Renal pelvis (tissue), 4 donors: ENCODE measurements around the gene PNPO. TPM values are rescaled to one million over a fixed set of nuclear protein-coding genes. Genes with fewer than 3 reads are reported as not detected.

Experiments used
- DNase-seq: peaks from one replicate; pipeline ENCODE4 v3.0.0-alpha.2; 2013
- polyA plus RNA-seq, 3 donors: library from polyadenylated mRNA; unstranded; fragments of 120-200 nt; gene quantifications; one replicate each; pipeline ENCODE4 v1.2.1, GENCODE V29; 2013; ENCODE audit not compliant: insufficient read length in 3 of 3

The PNPO gene
- polyA plus RNA-seq, 3 donors = 18.1 to 27.0 (median 25.4) TPM

DNA sequence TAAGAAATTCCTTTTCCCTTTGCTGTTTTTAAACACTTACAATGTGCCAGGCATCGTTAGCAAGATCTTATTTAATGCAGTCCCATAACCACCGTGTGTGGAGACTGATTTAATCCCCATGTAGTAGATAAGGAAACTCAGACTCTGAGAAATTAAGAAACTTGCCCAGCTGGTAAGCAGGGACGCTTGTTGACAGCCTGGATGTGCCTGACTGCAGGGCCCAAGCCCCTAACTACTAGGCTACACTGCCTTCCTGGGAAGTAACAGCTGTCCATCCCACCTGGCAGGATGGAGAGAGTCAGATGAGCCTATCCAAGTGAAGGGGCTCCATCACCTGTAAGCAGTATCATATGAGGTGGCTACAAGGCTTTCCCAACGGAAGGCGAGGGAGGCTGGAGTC, 52.6 kb downstream of the PNPO start:
- DNase-seq = no peak

DNA sequence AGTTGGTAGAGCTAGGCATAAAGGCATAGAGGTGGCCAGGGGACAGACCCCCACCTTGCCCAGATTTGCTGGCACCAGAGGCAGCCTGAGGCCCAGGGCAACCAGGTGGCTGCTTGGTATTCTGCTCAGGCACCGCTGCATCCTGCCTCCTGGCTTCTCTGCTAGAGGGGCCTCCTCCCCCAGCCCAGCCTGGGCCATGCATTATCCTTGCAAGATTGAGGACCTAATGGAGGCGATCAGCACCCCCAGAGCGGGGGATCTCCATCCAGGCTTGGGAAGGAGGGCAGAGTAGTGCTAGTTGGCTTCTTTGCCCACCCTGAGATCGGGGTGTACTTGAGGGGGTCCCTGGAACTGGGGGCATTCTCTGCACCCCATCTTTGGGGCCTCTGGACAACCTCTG, 53.4 kb downstream of the PNPO start:
- DNase-seq = no peak

DNA sequence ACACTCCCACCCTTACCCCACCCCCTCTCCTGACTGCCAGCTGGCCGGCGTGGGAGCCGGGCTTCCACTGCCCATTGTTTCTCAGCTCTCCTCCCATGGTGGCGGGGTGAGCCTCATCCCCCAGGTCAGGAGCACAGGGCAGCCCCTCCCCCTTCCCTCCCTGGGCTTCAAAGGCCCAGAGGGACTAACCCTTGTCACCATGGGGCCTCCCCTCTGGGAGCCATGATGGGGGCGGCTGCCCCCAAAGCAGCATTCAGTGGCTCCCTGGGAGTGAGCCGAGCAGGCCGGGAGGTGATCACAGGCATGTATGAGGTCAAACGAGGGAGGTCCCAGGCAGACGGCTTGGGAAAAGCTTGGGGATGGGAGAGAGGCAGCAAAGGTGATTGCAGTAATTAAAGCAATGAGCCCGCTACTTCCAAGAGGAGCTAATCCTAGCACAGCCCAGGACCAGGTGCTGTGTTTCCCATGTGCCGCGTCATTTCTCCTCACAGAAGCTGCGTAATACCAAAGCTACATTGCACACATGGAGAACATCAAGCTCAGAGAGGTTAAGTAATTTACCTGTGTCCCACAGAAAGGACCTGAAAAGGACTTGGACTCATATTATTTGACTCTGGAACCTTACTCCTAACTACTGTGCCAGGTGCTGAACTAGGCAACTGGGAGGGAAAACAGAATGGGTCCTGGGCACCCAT, 54.0 kb downstream of the PNPO start:
- DNase-seq = peak; percentile 30

DNA sequence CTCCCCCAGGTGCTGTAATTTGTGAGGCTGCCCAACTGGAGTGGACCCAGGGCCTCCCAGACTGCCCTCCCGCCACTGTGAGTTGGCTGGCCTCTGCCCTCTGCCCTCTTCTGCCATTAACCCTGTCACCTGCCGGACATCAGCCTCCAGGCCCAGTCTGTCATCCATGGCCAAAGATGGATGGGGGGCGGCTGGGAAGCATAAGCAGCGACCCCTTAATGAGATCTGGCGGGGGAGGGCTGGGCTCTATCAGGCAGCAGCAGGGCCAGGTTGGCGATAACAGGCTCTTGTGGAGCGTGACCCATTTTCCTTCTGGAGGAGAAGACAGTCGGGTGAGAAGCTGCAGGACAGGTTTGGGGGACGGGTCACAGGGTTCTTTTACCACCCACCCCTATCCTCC, 54.8 kb downstream of the PNPO start:
- DNase-seq = peak; percentile 42

DNA sequence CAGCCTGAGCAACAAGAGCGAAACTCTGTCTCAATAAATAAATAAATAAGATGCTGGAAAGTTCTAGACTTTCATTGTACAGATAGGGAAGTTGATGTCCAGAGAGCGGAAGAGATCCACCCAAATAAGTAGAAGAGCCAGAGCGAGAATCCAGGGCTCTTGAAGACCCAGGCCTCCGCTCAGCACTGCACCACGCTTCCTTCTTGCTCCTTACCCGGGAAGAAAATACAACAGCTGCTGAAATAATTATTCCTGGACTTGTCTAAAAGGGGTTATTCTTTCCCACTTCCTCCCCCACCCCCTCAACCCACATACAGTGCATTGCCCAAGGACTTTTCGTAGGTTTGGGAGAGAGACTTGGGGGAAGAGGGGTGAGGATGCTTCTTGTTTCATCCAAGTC, 56.2 kb downstream of the PNPO start:
- DNase-seq = no peak

DNA sequence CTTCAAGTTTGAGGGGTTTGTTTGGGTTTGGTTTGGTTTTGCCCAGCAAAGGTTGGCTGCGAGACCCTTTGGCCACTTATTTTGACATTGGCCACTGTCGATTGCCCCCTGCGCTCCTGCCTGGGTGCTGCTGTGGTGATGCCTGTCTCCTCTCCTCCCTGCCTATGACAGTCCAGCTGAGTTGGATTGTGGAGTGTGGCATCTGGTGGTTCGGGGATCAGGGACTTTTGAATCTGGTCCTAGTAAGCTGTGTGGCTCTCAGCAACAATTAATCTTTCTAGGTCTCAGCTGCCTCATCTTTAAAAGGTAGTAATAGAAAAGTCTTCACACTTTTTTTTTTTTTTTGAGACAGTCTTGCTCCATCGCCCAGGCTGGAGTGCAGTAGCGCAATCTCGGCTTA, 56.7 kb downstream of the PNPO start:
- DNase-seq = no peak

Other genes starting within 250 kb of the PNPO start
- gene TBKBP1, start 247.4 kb upstream of the PNPO start, polyA plus RNA-seq = 10 to 100 TPM; 29.5 to 37.1 (median 31.8) TPM
- under 1 TPM; 0.09 to 0.18 (median 0.10) TPM for gene TBX21, start 208.3 kb upstream of the PNPO start, polyA plus RNA-seq
- 10 to 100 TPM; 14.5 to 18.5 (median 17.9) TPM for gene OSBPL7, start 119.8 kb upstream of the PNPO start, polyA plus RNA-seq
- gene MRPL10, start 110.0 kb upstream of the PNPO start, polyA plus RNA-seq = 10 to 100 TPM; 55.4 to 61.7 (median 58.5) TPM
- gene LRRC46, start 109.9 kb upstream of the PNPO start, polyA plus RNA-seq = 1 to 10 TPM; 2.3 to 4.1 (median 3.6) TPM
- gene SCRN2, start 100.3 kb upstream of the PNPO start, polyA plus RNA-seq = 10 to 100 TPM; 56.2 to 92.0 (median 76.7) TPM
- 1 to 10 TPM; 3.1 to 3.8 (median 3.5) TPM for gene SP6, start 90.4 kb upstream of the PNPO start, polyA plus RNA-seq
- gene SP2, start 45.3 kb upstream of the PNPO start, polyA plus RNA-seq = 10 to 100 TPM; 23.0 to 27.2 (median 23.4) TPM
- 10 to 100 TPM; 20.4 to 22.7 (median 21.6) TPM for gene PRR15L, start 16.3 kb downstream of the PNPO start, polyA plus RNA-seq
- gene CDK5RAP3, start 29.5 kb downstream of the PNPO start, polyA plus RNA-seq = 100 to 1,000 TPM; 152 to 194 (median 178) TPM
- gene COPZ2, start 96.2 kb downstream of the PNPO start, polyA plus RNA-seq = 10 to 100 TPM; 17.3 to 19.3 (median 18.0) TPM
- gene NFE2L1, start 106.8 kb downstream of the PNPO start, polyA plus RNA-seq = 100 to 1,000 TPM; 224 to 246 (median 240) TPM
- gene CBX1, start 159.9 kb downstream of the PNPO start, polyA plus RNA-seq = 100 to 1,000 TPM; 156 to 200 (median 184) TPM
- 10 to 100 TPM; 16.2 to 19.6 (median 19.0) TPM for gene SNX11, start 166.2 kb downstream of the PNPO start, polyA plus RNA-seq